RWPE1 (cell line): ENCODE data around the gene CEACAM3.

Source experiments
- CTCF ChIA-PET: fragments of 350-600 bp; sonication (Branson Sonifier 250); formaldehyde crosslinking; extraction: SDS; loops from one replicate; lab custom pipeline; 2021; lab: Yijun Ruan, JAX
- POLR2A ChIA-PET: fragments of 400-600 bp; formaldehyde crosslinking; extraction: SDS; loops from one replicate; lab custom pipeline; 2020; ENCODE audit warnings: antibody characterized with exemption; ENCODE audit not compliant: low non-redundant PET; lab: Yijun Ruan, JAX
- DNase-seq: peaks from one replicate; pipeline ENCODE4 v3.0.0; 2012; ENCODE audit warnings: low spot score
- H3K27ac ChIP-seq: fragments of 450-650 bp; 2 replicates; pipeline ENCODE4 v1.5.1; 2017
- TF ChIP-seq, protein P1 (sequence below): fragments of 450-650 bp; conservative IDR thresholded peaks from 2 replicates; pipeline ENCODE4 v1.5.1; 2017; ENCODE audit warnings: low read depth, mild to moderate bottlenecking

The CEACAM3 gene

GRCh38 chr19:41853768-41854167 is 57.4 kb downstream of the CEACAM3 start:
- TF ChIP-seq, protein P1, sequence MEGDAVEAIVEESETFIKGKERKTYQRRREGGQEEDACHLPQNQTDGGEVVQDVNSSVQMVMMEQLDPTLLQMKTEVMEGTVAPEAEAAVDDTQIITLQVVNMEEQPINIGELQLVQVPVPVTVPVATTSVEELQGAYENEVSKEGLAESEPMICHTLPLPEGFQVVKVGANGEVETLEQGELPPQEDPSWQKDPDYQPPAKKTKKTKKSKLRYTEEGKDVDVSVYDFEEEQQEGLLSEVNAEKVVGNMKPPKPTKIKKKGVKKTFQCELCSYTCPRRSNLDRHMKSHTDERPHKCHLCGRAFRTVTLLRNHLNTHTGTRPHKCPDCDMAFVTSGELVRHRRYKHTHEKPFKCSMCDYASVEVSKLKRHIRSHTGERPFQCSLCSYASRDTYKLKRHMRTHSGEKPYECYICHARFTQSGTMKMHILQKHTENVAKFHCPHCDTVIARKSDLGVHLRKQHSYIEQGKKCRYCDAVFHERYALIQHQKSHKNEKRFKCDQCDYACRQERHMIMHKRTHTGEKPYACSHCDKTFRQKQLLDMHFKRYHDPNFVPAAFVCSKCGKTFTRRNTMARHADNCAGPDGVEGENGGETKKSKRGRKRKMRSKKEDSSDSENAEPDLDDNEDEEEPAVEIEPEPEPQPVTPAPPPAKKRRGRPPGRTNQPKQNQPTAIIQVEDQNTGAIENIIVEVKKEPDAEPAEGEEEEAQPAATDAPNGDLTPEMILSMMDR = no peak
- ChIA-PET POLR2A (no interaction called here), CTCF (no interaction called here)
- DNase-seq = no peak
- H3K27ac ChIP-seq = no peak overlapping the region

- TF ChIP-seq, protein P1 = no peak
- CTCF ChIA-PET = interaction anchor here (0.9 to 1.3 kb wide), 3 partner anchors 14 to 98 kb away, joined by 3 to 4 read pairs (median 3); partner anchors contain the start of genes DMRTC2 and LYPD4
- DNase-seq = no peak
- H3K27ac ChIP-seq = peak overlapping the region; percentile 91
- POLR2A ChIA-PET = interaction anchor here (0.7 to 1.2 kb wide), 2 partner anchors 100 to 170 kb away, joined by 3 to 5 read pairs; partner anchors contain the start of gene RABAC1
Observed at GRCh38 chr19:41859213-41859617, 62.8 kb downstream of the CEACAM3 start.

- CTCF ChIA-PET = interaction anchor here (0.6 to 1.3 kb wide), 5 partner anchors 8 to 97 kb away, joined by 3 to 4 read pairs (median 3); partner anchors contain the start of genes DMRTC2 and LYPD4
- TF ChIP-seq, protein P1 = peak; percentile 65
- peak within 1 kb of the TSS; percentile 91 for H3K27ac ChIP-seq
- DNase-seq = peak; percentile 98
- POLR2A ChIA-PET = interaction anchor here (0.7 to 1.4 kb wide), 4 partner anchors 13 to 171 kb away, joined by 3 to 5 read pairs (median 4); partner anchors contain the start of gene RABAC1
Observed at GRCh38 chr19:41859618-41860418, 63.4 kb downstream of the CEACAM3 start, which contains the start of gene RPS19. Gene RPS19 (plus strand): TSS chr19:41860255. CDS start chr19:41860775, 520 bp downstream.

DNA sequence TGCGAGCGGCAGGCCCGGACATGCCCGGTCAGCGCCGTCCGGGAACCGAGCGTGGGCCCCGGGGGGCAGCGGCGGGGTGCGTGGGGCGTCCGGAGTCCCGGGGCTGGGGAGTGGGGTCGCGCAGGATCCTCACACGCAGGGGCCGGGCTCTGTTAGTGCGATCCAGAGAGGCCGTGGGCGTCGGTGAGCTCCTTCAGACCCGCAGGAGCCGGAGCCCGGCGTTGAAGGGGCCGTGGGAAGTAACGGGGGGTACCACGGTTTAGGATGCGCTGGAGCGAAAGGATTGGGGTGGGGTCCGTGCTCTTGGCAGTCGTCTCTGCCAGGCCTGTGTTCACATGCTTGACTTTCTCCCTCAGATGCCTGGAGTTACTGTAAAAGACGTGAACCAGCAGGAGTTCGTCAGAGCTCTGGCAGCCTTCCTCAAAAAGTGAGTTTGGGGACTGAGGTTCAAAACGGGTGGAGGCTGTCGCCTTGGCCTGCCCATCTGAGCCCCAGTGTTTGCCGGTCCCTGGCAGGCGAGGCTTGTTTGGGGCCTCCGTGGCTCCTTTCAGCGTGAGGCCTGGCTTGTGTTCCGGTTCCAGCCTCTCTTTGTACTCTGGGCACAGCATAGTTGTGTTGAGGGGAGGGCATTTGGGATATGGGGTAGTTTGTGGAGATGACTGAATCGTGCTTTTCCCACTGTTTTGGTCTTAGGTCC is 64.2 kb downstream of the CEACAM3 start:
- peak overlapping the region; percentile 91 for H3K27ac ChIP-seq
- ChIA-PET POLR2A (interaction anchor here (0.8 to 1.4 kb wide), 2 partner anchors 12 to 22 kb away, joined by 4 to 5 read pairs; no protein-coding TSS in a partner anchor), CTCF (interaction anchor here (0.7 kb wide), 1 partner anchor 23 kb away, joined by 3 read pairs; no protein-coding TSS in a partner anchor)
- TF ChIP-seq, protein P1 = no peak
- DNase-seq = no peak
